Liver (tissue), 2 donors: ENCODE results near the gene ASF1B.

Experiments
- CTCF ChIP-seq: fragments of 150-350 bp; IDR thresholded peaks from 2 replicates; pipeline ENCODE4 v1.5.1; 2017; ENCODE audit warnings: improper control_type of control experiment, low read depth, low read length; ENCODE audit not compliant: missing input control
- MAX ChIP-seq: IDR thresholded peaks from 2 replicates; pipeline ENCODE4 v1.6.1; 2016; ENCODE audit warnings: antibody characterized with exemption
- donor health status: healthy.

DNA sequence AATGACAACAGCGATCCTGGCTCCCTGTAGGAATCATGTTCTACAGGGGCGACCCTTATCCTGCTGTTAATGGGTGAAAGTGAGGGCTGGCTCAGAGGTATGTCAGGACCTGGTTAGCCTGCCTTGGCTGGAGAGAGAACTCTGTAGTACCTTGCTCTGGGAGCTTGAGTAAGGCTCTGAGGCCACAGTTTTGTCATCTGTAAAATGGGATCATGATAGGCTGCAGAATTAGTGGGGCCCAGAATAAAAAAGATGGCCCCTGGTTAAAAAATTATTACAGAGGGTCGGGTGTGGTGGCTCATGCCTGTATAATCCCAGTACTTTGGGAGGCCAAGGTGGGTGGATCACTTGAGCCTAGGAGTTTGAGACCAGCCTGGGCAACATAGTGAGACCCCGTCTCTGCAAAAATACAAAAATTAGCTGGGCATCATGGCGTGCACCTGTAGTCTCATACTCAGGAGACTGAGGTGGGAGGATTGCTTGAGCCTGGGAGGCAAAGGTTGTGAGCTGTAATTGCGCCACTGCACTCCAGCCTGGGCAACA lies 35.3 kb downstream of the ASF1B start:
- no peak for TF ChIP-seq CTCF
- TF ChIP-seq MAX, result no peak
